Measurements from ENCODE around the gene PLB1. TPM values are rescaled to one million over a fixed set of nuclear protein-coding genes. Genes with fewer than 3 reads are reported as not detected.

Gene PLB1
- total RNA-seq, 5 donors from 2014 or later (not counting 1 experiment from before 2014, with no cell fraction given), result 0.07 to 2.5 (median 0.58) TPM

- DNase-seq, result no peak
- ChIA-PET POLR2A (interaction anchor here (0.7 kb wide), 3 partner anchors 54 to 532 kb away, joined by 3 to 8 read pairs (median 4); no protein-coding TSS in a partner anchor), CTCF (no interaction called here)
- Histone ChIP-seq H3K36me3 (ENCODE audit: control insufficient read depth in 2 of 2, extremely low read depth in 1 of 2, insufficient read depth in 1 of 2, low read length in 1 of 2) (no peaks in the 10 kb centered on the region), H3K27ac (ENCODE audit: low read length) (no peak overlapping the region), H3K9me3 (no peaks in the 10 kb centered on the region), H3K4me1 (ENCODE audit: control insufficient read depth in 1 of 2, extremely low read depth in 1 of 2, insufficient read depth in 2 of 2, low read length in 2 of 2) (peaks cover 0 to 5% of the 10 kb centered on the region in 2 experiments), H3K4me3 (ENCODE audit: control insufficient read depth in 1 of 2, extremely low read depth in 1 of 2, low read length in 1 of 2) (no peak overlapping the region), H3K27me3 (replicated peaks in 1 of 2; ENCODE audit: control insufficient read depth in 2 of 2, extremely low read depth in 1 of 2, insufficient read depth in 2 of 2, low read length in 1 of 2) (no peaks in the 10 kb centered on the region)
- WGBS (ENCODE audit: insufficient coverage), result 100% methylated on average over 3 of the region's 6 CpGs
- H3K4me3 Mint-ChIP-seq, result no peak overlapping the region
- no peaks in the 10 kb centered on the region for H3K9me3 Mint-ChIP-seq
- H3K27ac Mint-ChIP-seq, result no peak overlapping the region
- no peaks in the 10 kb centered on the region for H3K27me3 Mint-ChIP-seq
- no peaks in the 10 kb centered on the region for H3K36me3 Mint-ChIP-seq
- H3K4me1 Mint-ChIP-seq, result peaks cover 3 to 5% (median 4%) of the 10 kb centered on the region in 3 donors
- no peak for ATAC-seq (replicated peaks in 1 of 4)
Observed at GRCh38 chr2:28632791-28633190, 136.9 kb downstream of the PLB1 start.

DNA sequence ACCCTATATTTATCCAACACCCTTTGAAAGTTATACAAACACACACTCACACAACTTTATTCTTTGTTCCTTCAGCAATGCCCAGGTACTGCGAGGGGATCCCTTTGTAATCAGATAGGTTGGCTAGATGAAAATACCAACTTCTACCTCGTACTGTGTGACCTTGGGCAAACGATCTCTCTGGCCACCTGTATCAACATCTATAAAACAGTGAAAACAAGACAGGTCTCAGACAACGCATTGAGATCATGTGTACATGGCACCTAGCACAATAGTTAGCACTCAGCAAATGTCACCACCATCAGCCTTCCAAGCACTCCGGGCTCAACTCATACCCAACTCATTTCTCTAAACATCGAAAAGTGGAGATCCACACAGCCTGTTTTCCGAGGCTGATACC is 137.3 kb downstream of the PLB1 start:
- H3K9me3 Mint-ChIP-seq, result no peaks in the 10 kb centered on the region
- Histone ChIP-seq H3K4me3 (ENCODE audit: control insufficient read depth in 1 of 2, extremely low read depth in 1 of 2, low read length in 1 of 2) (no peak overlapping the region), H3K27me3 (replicated peaks in 1 of 2; ENCODE audit: control insufficient read depth in 2 of 2, extremely low read depth in 1 of 2, insufficient read depth in 2 of 2, low read length in 1 of 2) (no peaks in the 10 kb centered on the region), H3K36me3 (ENCODE audit: control insufficient read depth in 2 of 2, extremely low read depth in 1 of 2, insufficient read depth in 1 of 2, low read length in 1 of 2) (no peaks in the 10 kb centered on the region), H3K9me3 (no peaks in the 10 kb centered on the region), H3K4me1 (ENCODE audit: control insufficient read depth in 1 of 2, extremely low read depth in 1 of 2, insufficient read depth in 2 of 2, low read length in 2 of 2) (peaks cover 0 to under 1% of the 10 kb centered on the region in 2 experiments), H3K27ac (ENCODE audit: low read length) (no peak overlapping the region)
- no peak overlapping the region for H3K4me3 Mint-ChIP-seq
- WGBS (ENCODE audit: insufficient coverage), result 84% methylated on average over 3 of the region's 7 CpGs
- ATAC-seq (replicated peaks in 1 of 4), result no peak
- H3K36me3 Mint-ChIP-seq, result no peaks in the 10 kb centered on the region
- POLR2A ChIA-PET, result no interaction called here
- CTCF ChIA-PET, result no interaction called here
- no peak overlapping the region for H3K27ac Mint-ChIP-seq
- H3K4me1 Mint-ChIP-seq, result peaks cover 0 to under 1% (median under 1%) of the 10 kb centered on the region in 3 donors
- no peak for DNase-seq
- H3K27me3 Mint-ChIP-seq, result no peaks in the 10 kb centered on the region

DNA sequence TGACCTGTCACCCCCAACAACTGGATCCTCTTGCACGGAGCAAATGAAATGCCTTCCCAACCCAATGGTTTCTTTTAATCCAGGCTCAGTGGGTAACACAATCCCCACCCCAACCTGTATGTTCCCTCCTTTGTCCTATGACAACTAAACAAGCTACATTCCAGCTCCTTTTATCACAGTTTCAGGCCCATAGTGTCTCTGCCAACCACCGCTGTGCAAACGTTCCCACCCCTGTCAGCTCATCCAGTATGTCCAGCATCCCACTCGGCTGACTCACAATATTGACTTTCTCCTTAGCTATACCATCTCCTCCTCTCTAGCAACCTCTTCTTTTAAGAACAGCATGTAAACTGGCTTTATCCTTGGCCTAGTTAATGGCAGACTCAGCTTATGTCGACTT is 137.9 kb downstream of the PLB1 start:
- Histone ChIP-seq H3K4me1 (ENCODE audit: control insufficient read depth in 1 of 2, extremely low read depth in 1 of 2, insufficient read depth in 2 of 2, low read length in 2 of 2) (no peaks in the 10 kb centered on the region), H3K36me3 (ENCODE audit: control insufficient read depth in 2 of 2, extremely low read depth in 1 of 2, insufficient read depth in 1 of 2, low read length in 1 of 2) (no peaks in the 10 kb centered on the region), H3K9me3 (no peaks in the 10 kb centered on the region), H3K27me3 (replicated peaks in 1 of 2; ENCODE audit: control insufficient read depth in 2 of 2, extremely low read depth in 1 of 2, insufficient read depth in 2 of 2, low read length in 1 of 2) (no peaks in the 10 kb centered on the region), H3K27ac (ENCODE audit: low read length) (no peak overlapping the region), H3K4me3 (ENCODE audit: control insufficient read depth in 1 of 2, extremely low read depth in 1 of 2, low read length in 1 of 2) (no peak overlapping the region)
- Mint-ChIP-seq H3K27ac (no peak overlapping the region), H3K36me3 (no peaks in the 10 kb centered on the region), H3K9me3 (no peaks in the 10 kb centered on the region), H3K4me3 (no peak overlapping the region), H3K4me1 (no peaks in the 10 kb centered on the region), H3K27me3 (no peaks in the 10 kb centered on the region)
- ATAC-seq (replicated peaks in 1 of 4) (no peak), DNase-seq (no peak)
- 92% methylated on average over 5 of the region's 5 CpGs for WGBS (ENCODE audit: insufficient coverage)
- POLR2A ChIA-PET, result no interaction called here
- CTCF ChIA-PET, result no interaction called here

- DNase-seq, result no peak
- Mint-ChIP-seq H3K9me3 (no peaks in the 10 kb centered on the region), H3K27me3 (no peaks in the 10 kb centered on the region), H3K36me3 (no peaks in the 10 kb centered on the region), H3K4me3 (no peak overlapping the region), H3K4me1 (no peaks in the 10 kb centered on the region), H3K27ac (no peak overlapping the region)
- Histone ChIP-seq H3K36me3 (ENCODE audit: control insufficient read depth in 2 of 2, extremely low read depth in 1 of 2, insufficient read depth in 1 of 2, low read length in 1 of 2) (no peaks in the 10 kb centered on the region), H3K4me1 (ENCODE audit: control insufficient read depth in 1 of 2, extremely low read depth in 1 of 2, insufficient read depth in 2 of 2, low read length in 2 of 2) (no peaks in the 10 kb centered on the region), H3K27ac (ENCODE audit: low read length) (no peak overlapping the region), H3K4me3 (ENCODE audit: control insufficient read depth in 1 of 2, extremely low read depth in 1 of 2, low read length in 1 of 2) (no peak overlapping the region), H3K27me3 (replicated peaks in 1 of 2; ENCODE audit: control insufficient read depth in 2 of 2, extremely low read depth in 1 of 2, insufficient read depth in 2 of 2, low read length in 1 of 2) (no peaks in the 10 kb centered on the region), H3K9me3 (no peaks in the 10 kb centered on the region)
- no peak for ATAC-seq (replicated peaks in 1 of 4)
- 100% methylated on average over 1 of the region's 2 CpGs for WGBS (ENCODE audit: insufficient coverage)
- ChIA-PET POLR2A (no interaction called here), CTCF (interaction anchor here (0.5 to 1.1 kb wide), 3 partner anchors 18 to 71 kb away, joined by 3 read pairs; no protein-coding TSS in a partner anchor)
Observed at GRCh38 chr2:28635191-28635611, 139.3 kb downstream of the PLB1 start.

- no peak overlapping the region for H3K4me3 ChIP-seq (ENCODE audit: control insufficient read depth in 1 of 2, extremely low read depth in 1 of 2, low read length in 1 of 2)
- no peaks in the 10 kb centered on the region for H3K27me3 Mint-ChIP-seq
- H3K27ac ChIP-seq (ENCODE audit: low read length), result no peak overlapping the region
- no peak overlapping the region for H3K4me3 Mint-ChIP-seq
- H3K4me1 ChIP-seq (ENCODE audit: control insufficient read depth in 1 of 2, extremely low read depth in 1 of 2, insufficient read depth in 2 of 2, low read length in 2 of 2), result no peaks in the 10 kb centered on the region
- WGBS (ENCODE audit: insufficient coverage), result no CpG with 5 or more reads among the region's 2 CpGs
- H3K36me3 ChIP-seq (ENCODE audit: control insufficient read depth in 2 of 2, extremely low read depth in 1 of 2, insufficient read depth in 1 of 2, low read length in 1 of 2), result no peaks in the 10 kb centered on the region
- H3K9me3 ChIP-seq, result no peaks in the 10 kb centered on the region
- H3K27me3 ChIP-seq (replicated peaks in 1 of 2; ENCODE audit: control insufficient read depth in 2 of 2, extremely low read depth in 1 of 2, insufficient read depth in 2 of 2, low read length in 1 of 2), result no peaks in the 10 kb centered on the region
- H3K27ac Mint-ChIP-seq, result no peak overlapping the region
- H3K9me3 Mint-ChIP-seq, result no peaks in the 10 kb centered on the region
- no peaks in the 10 kb centered on the region for H3K4me1 Mint-ChIP-seq
- ATAC-seq (replicated peaks in 1 of 4) (no peak), DNase-seq (no peak)
- ChIA-PET POLR2A (no interaction called here), CTCF (interaction anchor here in 1 of 2 donors (1.0 kb wide), 1 partner anchor 206 kb away, joined by 4 read pairs; no protein-coding TSS in a partner anchor)
- no peaks in the 10 kb centered on the region for H3K36me3 Mint-ChIP-seq
Observed at GRCh38 chr2:28636491-28636890, 140.6 kb downstream of the PLB1 start.

GRCh38 chr2:28637066-28638047 is 141.5 kb downstream of the PLB1 start:
- Mint-ChIP-seq H3K36me3 (no peaks in the 10 kb centered on the region), H3K4me1 (peaks cover 0 to 7% (median 6%) of the 10 kb centered on the region in 3 donors), H3K27me3 (no peaks in the 10 kb centered on the region), H3K9me3 (no peaks in the 10 kb centered on the region), H3K4me3 (no peak overlapping the region), H3K27ac (no peak overlapping the region)
- no peak overlapping the region for H3K4me3 ChIP-seq (ENCODE audit: control insufficient read depth in 1 of 2, extremely low read depth in 1 of 2, low read length in 1 of 2)
- ChIA-PET CTCF (no interaction called here), POLR2A (interaction anchor here in 1 of 2 donors (0.6 to 0.8 kb wide), 2 partner anchors 10 to 54 kb away, joined by 3 read pairs; no protein-coding TSS in a partner anchor)
- H3K36me3 ChIP-seq (ENCODE audit: control insufficient read depth in 2 of 2, extremely low read depth in 1 of 2, insufficient read depth in 1 of 2, low read length in 1 of 2), result no peaks in the 10 kb centered on the region
- DNase-seq (no peak), ATAC-seq (replicated peaks in 1 of 4) (no peak)
- no peaks in the 10 kb centered on the region for H3K9me3 ChIP-seq
- no peaks in the 10 kb centered on the region for H3K27me3 ChIP-seq (replicated peaks in 1 of 2; ENCODE audit: control insufficient read depth in 2 of 2, extremely low read depth in 1 of 2, insufficient read depth in 2 of 2, low read length in 1 of 2)
- H3K4me1 ChIP-seq (ENCODE audit: control insufficient read depth in 1 of 2, extremely low read depth in 1 of 2, insufficient read depth in 2 of 2, low read length in 2 of 2), result no peaks in the 10 kb centered on the region
- 94% methylated on average over 5 of the region's 12 CpGs for WGBS (ENCODE audit: insufficient coverage)
- no peak overlapping the region for H3K27ac ChIP-seq (ENCODE audit: low read length)

Measured in T-cell (primary cell).